SU-DHL-6 (cell line): ENCODE results near the gene CFP.

Experiments
- H2AFZ ChIP-seq: fragments of 200-600 bp; sonication (generic); 2 replicates; pipeline ENCODE4 v1.6.1; 2014; ENCODE audit warnings: low read depth, mild to moderate bottlenecking, moderate library complexity, mixed read lengths, antibody characterized with exemption, low read length; ENCODE audit not compliant: severe bottlenecking
- H3F3A ChIP-seq: fragments of 200-600 bp; shearing (Covaris generic); 2 replicates; pipeline ENCODE4 v1.6.0; 2016; ENCODE audit warnings: antibody characterized with exemption, mild to moderate bottlenecking; ENCODE audit not compliant: insufficient read depth
- H3K27ac ChIP-seq: fragments of 200-600 bp; sonication (generic); 2 replicates; pipeline ENCODE4 v1.5.1; 2016; ENCODE audit warnings: low read depth, mild to moderate bottlenecking, low read length, moderate library complexity, mixed read lengths
- H3K27me3 ChIP-seq: fragments of 200-600 bp; sonication (generic), shearing (Covaris generic); 2 replicates; pipeline ENCODE4 v1.6.0; 2014; ENCODE audit warnings: mild to moderate bottlenecking, low read length
- H3K36me3 ChIP-seq: fragments of 200-600 bp; sonication (generic); 2 replicates; pipeline ENCODE4 v1.6.1; 2014; ENCODE audit warnings: mild to moderate bottlenecking, low read length, mixed read lengths
- H3K4me2 ChIP-seq: fragments of 300-600, 200-600 bp; shearing (Covaris generic), sonication (generic); 2 replicates; pipeline ENCODE4 v1.6.0; 2014; ENCODE audit warnings: low read length, low read depth, mild to moderate bottlenecking; ENCODE audit not compliant: poor library complexity, severe bottlenecking
- H3K4me3 ChIP-seq: fragments of 200-600 bp; sonication (generic); 2 replicates; pipeline ENCODE4 v1.5.1; 2014; ENCODE audit warnings: antibody characterized with exemption, low read length, mild to moderate bottlenecking, mixed read lengths; ENCODE audit not compliant: insufficient read depth, poor library complexity, severe bottlenecking
- H3K79me2 ChIP-seq: fragments of 200-600 bp; sonication (generic); 2 replicates; pipeline ENCODE4 v1.6.1; 2014; ENCODE audit warnings: mild to moderate bottlenecking, low read length, moderate library complexity; ENCODE audit not compliant: insufficient read depth
- H3K9ac ChIP-seq: fragments of 200-600 bp; sonication (generic); 2 replicates; pipeline ENCODE4 v1.7.0; 2014; ENCODE audit warnings: mild to moderate bottlenecking, low read length
- H3K9me2 ChIP-seq: fragments of 200-600 bp; sonication (generic); replicated peaks from 2 replicates; pipeline ENCODE4 v1.6.1; 2014; ENCODE audit warnings: low read length; ENCODE audit not compliant: insufficient read depth
- H3K9me3 ChIP-seq: fragments of 200-600 bp; sonication (generic); 2 replicates; pipeline ENCODE4 v1.6.1; 2014; ENCODE audit warnings: low read length, mixed read lengths; ENCODE audit not compliant: insufficient read depth
- H4K20me1 ChIP-seq: fragments of 200-600 bp; sonication (generic); 2 replicates; pipeline ENCODE4 v1.6.1; 2014; ENCODE audit warnings: low read depth, mild to moderate bottlenecking, antibody characterized with exemption, low read length, moderate library complexity, mixed read lengths
- EZH2phosphoT487 ChIP-seq: fragments of 200-600 bp; sonication (generic), shearing (Covaris generic); conservative IDR thresholded peaks from 2 replicates; pipeline ENCODE4 v1.6.1; 2018; ENCODE audit warnings: mild to moderate bottlenecking, antibody characterized with exemption, low read length, moderate library complexity, mixed read lengths
- TF ChIP-seq, protein P1 (sequence below): fragments of 200-600 bp; sonication (generic); IDR thresholded peaks from one replicate; pipeline ENCODE4 v1.5.1; 2017; ENCODE audit warnings: antibody characterized with exemption, mild to moderate bottlenecking, low read length, moderate library complexity; ENCODE audit not compliant: insufficient read depth, poor library complexity, severe bottlenecking

CFP gene

GRCh38 chrX:47658684-47659420, 29.1 kb upstream of the CFP start, which contains the start of gene UXT:
Gene UXT (minus strand): TSS chrX:47659180. CDS start chrX:47658927, 253 bp downstream.
- H3K27ac ChIP-seq: peak within 1 kb of the TSS; percentile 87
- peak within 1 kb of the TSS; percentile 82 for H2AFZ ChIP-seq
- H3K4me2 ChIP-seq: peak within 1 kb of the TSS; percentile 96
- no peaks in the 10 kb centered on the region for H3K27me3 ChIP-seq
- no peaks in the 10 kb centered on the region for H3F3A ChIP-seq
- TF ChIP-seq, protein P1, sequence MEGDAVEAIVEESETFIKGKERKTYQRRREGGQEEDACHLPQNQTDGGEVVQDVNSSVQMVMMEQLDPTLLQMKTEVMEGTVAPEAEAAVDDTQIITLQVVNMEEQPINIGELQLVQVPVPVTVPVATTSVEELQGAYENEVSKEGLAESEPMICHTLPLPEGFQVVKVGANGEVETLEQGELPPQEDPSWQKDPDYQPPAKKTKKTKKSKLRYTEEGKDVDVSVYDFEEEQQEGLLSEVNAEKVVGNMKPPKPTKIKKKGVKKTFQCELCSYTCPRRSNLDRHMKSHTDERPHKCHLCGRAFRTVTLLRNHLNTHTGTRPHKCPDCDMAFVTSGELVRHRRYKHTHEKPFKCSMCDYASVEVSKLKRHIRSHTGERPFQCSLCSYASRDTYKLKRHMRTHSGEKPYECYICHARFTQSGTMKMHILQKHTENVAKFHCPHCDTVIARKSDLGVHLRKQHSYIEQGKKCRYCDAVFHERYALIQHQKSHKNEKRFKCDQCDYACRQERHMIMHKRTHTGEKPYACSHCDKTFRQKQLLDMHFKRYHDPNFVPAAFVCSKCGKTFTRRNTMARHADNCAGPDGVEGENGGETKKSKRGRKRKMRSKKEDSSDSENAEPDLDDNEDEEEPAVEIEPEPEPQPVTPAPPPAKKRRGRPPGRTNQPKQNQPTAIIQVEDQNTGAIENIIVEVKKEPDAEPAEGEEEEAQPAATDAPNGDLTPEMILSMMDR: no peak
- no peak for TF ChIP-seq EZH2phosphoT487
- no peaks in the 10 kb centered on the region for H3K36me3 ChIP-seq
- peak within 1 kb of the TSS; percentile 73 for H3K9ac ChIP-seq
- peaks cover 7% of the 10 kb centered on the region; the same call in 1 of the 2 replicates for H3K79me2 ChIP-seq
- no peaks in the 10 kb centered on the region for H3K9me3 ChIP-seq
- no peaks in the 10 kb centered on the region for H4K20me1 ChIP-seq
- H3K9me2 ChIP-seq: no peaks in the 10 kb centered on the region
- peak within 1 kb of the TSS; percentile 82 for H3K4me3 ChIP-seq

GRCh38 chrX:47658301-47658683, 28.6 kb upstream of the CFP start:
- no peak for TF ChIP-seq EZH2phosphoT487
- TF ChIP-seq, protein P1: no peak

DNA sequence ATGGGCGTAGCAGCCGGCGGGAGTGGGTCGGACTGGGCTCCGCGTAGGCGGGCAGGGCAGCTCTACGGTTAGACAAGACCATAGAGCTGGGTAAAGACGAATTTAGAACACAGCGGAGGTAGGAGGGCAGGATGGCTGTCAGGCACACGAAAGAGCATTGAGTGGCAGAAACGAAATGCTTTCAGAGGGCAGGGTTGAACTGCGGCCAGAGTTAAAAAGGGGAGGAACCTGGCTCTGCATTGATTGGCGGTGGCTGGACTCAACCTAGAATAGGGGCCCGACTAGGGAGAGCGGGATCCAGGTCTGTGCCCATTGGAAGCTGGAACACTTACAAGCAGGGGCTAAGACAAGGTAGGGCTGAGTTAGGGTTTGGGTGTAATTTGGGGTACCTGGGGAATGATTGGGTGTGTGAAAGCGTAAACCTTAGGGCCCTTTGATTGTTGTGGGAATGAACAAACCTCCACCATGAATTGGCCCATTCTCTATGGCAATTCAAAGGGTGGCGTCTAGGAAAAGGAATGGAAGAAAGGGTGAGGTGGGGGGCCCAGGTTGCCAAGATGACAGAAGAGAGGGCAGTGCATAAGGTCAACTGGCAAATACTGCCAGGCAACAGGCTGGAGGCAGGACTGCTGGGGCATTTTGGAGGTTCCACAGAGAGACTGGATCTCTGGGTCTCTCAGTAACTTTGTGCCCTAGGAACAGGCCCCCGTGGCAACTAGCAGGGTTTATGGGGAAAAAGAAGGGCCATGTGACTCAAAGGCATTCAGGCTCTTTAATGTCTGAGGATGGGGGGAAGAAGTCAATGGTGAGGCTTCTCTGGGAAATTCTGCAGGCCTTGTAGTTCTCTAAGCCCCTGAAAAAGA, 21.5 kb upstream of the CFP start:
- Histone ChIP-seq H3K27ac (peak overlapping the region; percentile 50), H2AFZ (no peak overlapping the region), H3K4me3 (peak overlapping the region; percentile 43), H3K36me3 (no peaks in the 10 kb centered on the region), H3K9me3 (no peaks in the 10 kb centered on the region), H3F3A (peaks cover 6% of the 10 kb centered on the region; the same call in 1 of the 2 replicates), H3K79me2 (peaks cover 18% of the 10 kb centered on the region; the same call in 1 of the 2 replicates), H3K27me3 (no peaks in the 10 kb centered on the region), H3K9ac (peak overlapping the region; percentile 51), H4K20me1 (no peaks in the 10 kb centered on the region), H3K9me2 (no peaks in the 10 kb centered on the region), H3K4me2 (peak overlapping the region; percentile 58)
- TF ChIP-seq, protein P1: no peak
- TF ChIP-seq EZH2phosphoT487: no peak

More at GRCh38 chrX:47658301-47658683, 28.6 kb upstream of the CFP start:
- no peaks in the 10 kb centered on the region for H3K9me2 ChIP-seq
- H3K27ac ChIP-seq: peak overlapping the region; percentile 87
- H3F3A ChIP-seq: no peaks in the 10 kb centered on the region
- H3K9ac ChIP-seq: peak overlapping the region; percentile 73
- no peak overlapping the region for H2AFZ ChIP-seq
- no peaks in the 10 kb centered on the region for H4K20me1 ChIP-seq
- H3K36me3 ChIP-seq: no peaks in the 10 kb centered on the region
- H3K27me3 ChIP-seq: no peaks in the 10 kb centered on the region
- H3K4me2 ChIP-seq: peak overlapping the region; percentile 96
- H3K9me3 ChIP-seq: no peaks in the 10 kb centered on the region
- peaks cover 7% of the 10 kb centered on the region; the same call in 1 of the 2 replicates for H3K79me2 ChIP-seq
- peak overlapping the region; percentile 82 for H3K4me3 ChIP-seq
